ENCODE data around the gene SUSD4. TPM values are rescaled to one million over a fixed set of nuclear protein-coding genes. Genes with fewer than 3 reads are reported as not detected.

SUSD4 gene
- total and polyA plus RNA-seq, 2 of the 8 experiments (the other 6 are each of a cell fraction or from before 2014, with no cell fraction given) = 3.9 to 5.2 TPM

- Histone ChIP-seq H4K5ac (ENCODE audit: insufficient read length, low read depth, low read length) (no peak overlapping the region), H3K23me2 (ENCODE audit: low read depth, low read length) (no peaks in the 10 kb centered on the region), H2BK5ac (ENCODE audit: low read depth, low read length) (no peak overlapping the region), H3K27me3 (replicated peaks in 1 of 4; ENCODE audit: control insufficient read depth in 3 of 4, extremely low read depth in 1 of 4, insufficient read depth in 3 of 4, low read length in 3 of 4) (no peaks in the 10 kb centered on the region; a peak in 1 of 7 replicates), H3K4ac (replicated peaks; ENCODE audit: insufficient read length, low read depth, low read length) (no peak overlapping the region), H3K79me2 (ENCODE audit: control insufficient read depth in 1 of 2, insufficient read depth in 2 of 2, low read length in 2 of 2) (no peaks in the 10 kb centered on the region), H4K91ac (replicated peaks; ENCODE audit: insufficient read length, low read length) (no peak overlapping the region), H3K4me1 (replicated peaks in 1 of 4; ENCODE audit: control insufficient read depth in 3 of 4, insufficient read depth in 4 of 4, low read length in 3 of 4) (no peaks in the 10 kb centered on the region), H3K9me3 (ENCODE audit: insufficient read depth in 2 of 2, low read depth in 1 of 2, low read length in 1 of 2) (no peaks in the 10 kb centered on the region), H2AFZ (ENCODE audit: low read length) (no peak overlapping the region), H3K9ac (replicated peaks in 1 of 4; ENCODE audit: extremely low read depth in 1 of 4, low read depth in 3 of 4, low read length in 3 of 4) (no peak overlapping the region), H3K27ac (ENCODE audit: low read depth, low read length) (no peak overlapping the region), H2BK15ac (ENCODE audit: low read length) (no peak overlapping the region), H3K36me3 (ENCODE audit: control insufficient read depth in 2 of 4, insufficient read depth in 4 of 4, low read length in 3 of 4) (no peaks in the 10 kb centered on the region), H3K4me3 (ENCODE audit: extremely low read depth in 1 of 4, insufficient read depth in 2 of 4, low read depth in 3 of 4, low read length in 4 of 4) (no peak overlapping the region), H3K23ac (ENCODE audit: insufficient read length) (no peak overlapping the region), H3K79me1 (ENCODE audit: low read depth, low read length) (no peaks in the 10 kb centered on the region), H4K8ac (ENCODE audit: extremely low read depth, insufficient read depth, low read length) (no peak overlapping the region; the same call in 1 of the 2 replicates), H3K4me2 (ENCODE audit: insufficient read depth in 1 of 2, low read depth in 2 of 2, low read length in 2 of 2) (no peak overlapping the region), H3K14ac (ENCODE audit: insufficient read length) (no peak overlapping the region), H4K20me1 (replicated peaks in 1 of 2; ENCODE audit: control insufficient read depth in 1 of 2, insufficient read depth in 2 of 2, low read length in 2 of 2) (no peaks in the 10 kb centered on the region), H2AK5ac (ENCODE audit: low read depth, low read length) (no peak overlapping the region), H3K56ac (replicated peaks; ENCODE audit: insufficient read length, low read depth, low read length) (no peak overlapping the region), H2BK120ac (replicated peaks; ENCODE audit: low read depth, low read length) (no peak overlapping the region), H2BK12ac (ENCODE audit: low read depth, low read length) (no peak overlapping the region), H2BK20ac (ENCODE audit: low read length) (no peak overlapping the region), H3K18ac (ENCODE audit: extremely low read depth, low read length) (no peak overlapping the region)
- DNase-seq (ENCODE audit: low read depth in 1 of 2, low spot score in 2 of 2) (no peak), FAIRE-seq (no peak)
- POLR2A ChIA-PET (ENCODE audit: partially characterized antibody) = no interaction called here
- TF ChIP-seq CREB1 (IDR thresholded peaks at IDR 0.05) (no peak), TBP (IDR thresholded peaks at IDR 0.05; ENCODE audit: low read depth, low read length) (no peak), CHD2 (IDR thresholded peaks at IDR 0.05; ENCODE audit: low read length) (no peak), CTBP2 (IDR thresholded peaks at IDR 0.05; ENCODE audit: borderline replicate concordance, insufficient read depth, insufficient read length, low read length) (no peak), YY1 (IDR thresholded peaks at IDR 0.05; ENCODE audit: low read depth, low read length) (no peak), MAX (IDR thresholded peaks at IDR 0.05) (no peak), FOSL1 (IDR thresholded peaks at IDR 0.05; ENCODE audit: insufficient read depth, low read depth, low read length) (no peak), GABPA (IDR thresholded peaks at IDR 0.05; ENCODE audit: borderline replicate concordance, insufficient read depth, low read length) (no peak), HDAC2 (IDR thresholded peaks at IDR 0.05; ENCODE audit: borderline replicate concordance in 1 of 2, low read depth in 2 of 2, low read length in 2 of 2) (no peak), EZH2 (IDR thresholded peaks at IDR 0.05; ENCODE audit: low read depth, low read length, severe bottlenecking) (no peak), RXRA (IDR thresholded peaks at IDR 0.05; ENCODE audit: insufficient read depth, low read depth, low read length) (no peak)
- CTCF ChIA-PET (ENCODE audit: partially characterized antibody) = interaction anchor here (0.9 to 2.1 kb wide), 3 partner anchors 11 to 92 kb away, joined by 3 to 6 read pairs (median 6); no protein-coding TSS in a partner anchor
- 80% methylated on average over 6 of the region's 6 CpGs; no CpG with 5 or more reads in 1 of the 2 experiments for WGBS, 2 experiments (ENCODE audit: extremely low coverage in 1 of 2, insufficient coverage in 1 of 2, insufficient read length in 1 of 2, insufficient replicate concordance in 2 of 2, low coverage in 1 of 2, low lambda C conversion rate in 2 of 2, missing lambda C conversion rate in 1 of 2)
These were observed 138.5 kb downstream of the SUSD4 start for GRCh38 chr1:223225481-223225880.

Data from H1 (cell line).